ENCODE results near the gene MPIG6B.
"Not testable (repeated sequence)": the region's sequence is repeated elsewhere in the genome, so short reads cannot be mapped to it uniquely, and the experiment has no call there.

Gene MPIG6B

GRCh38 chr6:31706599-31706998 lies 16.6 kb upstream of the MPIG6B start, which contains the start of gene LY6G6F:
LY6G6F (plus strand) TSS chr6:31706866; CDS start chr6:31706907, 41 bp downstream.
- TF ChIP-seq EZH2 (IDR thresholded peaks at IDR 0.05; ENCODE audit: borderline replicate concordance, low read depth, low read length, severe bottlenecking): no peak
- TF ChIP-seq CTCF (IDR thresholded peaks at IDR 0.05; ENCODE audit: borderline replicate concordance, extremely low read depth, low read length, poor library complexity, severe bottlenecking): no peak
- H3K4me3 ChIP-seq (ENCODE audit: low read depth in 1 of 2, low read length in 2 of 2): no peak within 1 kb of the TSS
- H2AFZ ChIP-seq (ENCODE audit: low read depth, low read length): no peak within 1 kb of the TSS
- no peaks in the 10 kb centered on the region for H3K9me3 ChIP-seq (ENCODE audit: insufficient read depth, low read length, severe bottlenecking)
- ATAC-seq (ENCODE audit: insufficient read depth, low read depth) (no peak), DNase-seq (no peak)
- H3K79me2 ChIP-seq (ENCODE audit: insufficient read depth, low read length): peaks cover 14% of the 10 kb centered on the region
- H3K9ac ChIP-seq (ENCODE audit: low read depth, low read length): no peak within 1 kb of the TSS
- H3K4me1 ChIP-seq (ENCODE audit: insufficient read depth, low read length): peaks cover 17% of the 10 kb centered on the region
- no peak within 1 kb of the TSS for H3K27ac ChIP-seq (ENCODE audit: low read length)
- peaks cover 2% of the 10 kb centered on the region; the same call in 1 of the 2 replicates for H3K36me3 ChIP-seq (ENCODE audit: insufficient read depth, low read length)
- H3K4me2 ChIP-seq (ENCODE audit: insufficient read depth, low read length): no peak within 1 kb of the TSS
- no peaks in the 10 kb centered on the region for H4K20me1 ChIP-seq (ENCODE audit: insufficient read depth, low read length)
- no peaks in the 10 kb centered on the region for H3K27me3 ChIP-seq (ENCODE audit: insufficient read depth, low read length, poor library complexity)

GRCh38 chr6:31707701-31708100 lies 15.5 kb upstream of the MPIG6B start:
- Histone ChIP-seq H3K4me2 (ENCODE audit: insufficient read depth, low read length) (no peak overlapping the region), H3K4me3 (ENCODE audit: low read depth in 1 of 2, low read length in 2 of 2) (no peak overlapping the region), H3K9me3 (ENCODE audit: insufficient read depth, low read length, severe bottlenecking) (no peaks in the 10 kb centered on the region), H3K36me3 (ENCODE audit: insufficient read depth, low read length) (no peaks in the 10 kb centered on the region), H2AFZ (ENCODE audit: low read depth, low read length) (no peak overlapping the region), H4K20me1 (ENCODE audit: insufficient read depth, low read length) (no peaks in the 10 kb centered on the region), H3K79me2 (ENCODE audit: insufficient read depth, low read length) (peaks cover 3% of the 10 kb centered on the region), H3K27ac (ENCODE audit: low read length) (no peak overlapping the region), H3K4me1 (ENCODE audit: insufficient read depth, low read length) (peaks cover 10% of the 10 kb centered on the region), H3K27me3 (ENCODE audit: insufficient read depth, low read length, poor library complexity) (no peaks in the 10 kb centered on the region), H3K9ac (ENCODE audit: low read depth, low read length) (no peak overlapping the region)
- no peak for ATAC-seq (ENCODE audit: insufficient read depth, low read depth)
- TF ChIP-seq CTCF (IDR thresholded peaks at IDR 0.05; ENCODE audit: borderline replicate concordance, extremely low read depth, low read length, poor library complexity, severe bottlenecking): no peak
- no peak for TF ChIP-seq EZH2 (IDR thresholded peaks at IDR 0.05; ENCODE audit: borderline replicate concordance, low read depth, low read length, severe bottlenecking)
- no peak for DNase-seq

GRCh38 chr6:31708224-31708623 lies 14.9 kb upstream of the MPIG6B start:
- Histone ChIP-seq H3K4me2 (ENCODE audit: insufficient read depth, low read length) (no peak overlapping the region), H2AFZ (ENCODE audit: low read depth, low read length) (no peak overlapping the region), H3K36me3 (ENCODE audit: insufficient read depth, low read length) (no peaks in the 10 kb centered on the region), H3K4me1 (ENCODE audit: insufficient read depth, low read length) (peaks cover 10% of the 10 kb centered on the region), H3K9me3 (ENCODE audit: insufficient read depth, low read length, severe bottlenecking) (no peaks in the 10 kb centered on the region), H3K9ac (ENCODE audit: low read depth, low read length) (no peak overlapping the region), H3K27me3 (ENCODE audit: insufficient read depth, low read length, poor library complexity) (no peaks in the 10 kb centered on the region), H3K4me3 (ENCODE audit: low read depth in 1 of 2, low read length in 2 of 2) (no peak overlapping the region), H3K79me2 (ENCODE audit: insufficient read depth, low read length) (no peaks in the 10 kb centered on the region), H4K20me1 (ENCODE audit: insufficient read depth, low read length) (no peaks in the 10 kb centered on the region), H3K27ac (ENCODE audit: low read length) (no peak overlapping the region)
- TF ChIP-seq CTCF (IDR thresholded peaks at IDR 0.05; ENCODE audit: borderline replicate concordance, extremely low read depth, low read length, poor library complexity, severe bottlenecking) (no peak), EZH2 (IDR thresholded peaks at IDR 0.05; ENCODE audit: borderline replicate concordance, low read depth, low read length, severe bottlenecking) (no peak)
- no peak for ATAC-seq (ENCODE audit: insufficient read depth, low read depth)
- no peak for DNase-seq

GRCh38 chr6:31709157-31709556 lies 14.0 kb upstream of the MPIG6B start:
- not testable (repeated sequence) for H3K4me1 ChIP-seq (ENCODE audit: insufficient read depth, low read length); DNase-seq; ATAC-seq (ENCODE audit: insufficient read depth, low read depth); H2AFZ ChIP-seq (ENCODE audit: low read depth, low read length); H4K20me1 ChIP-seq (ENCODE audit: insufficient read depth, low read length); H3K79me2 ChIP-seq (ENCODE audit: insufficient read depth, low read length); H3K9me3 ChIP-seq (ENCODE audit: insufficient read depth, low read length, severe bottlenecking); H3K4me3 ChIP-seq (ENCODE audit: low read depth in 1 of 2, low read length in 2 of 2); H3K9ac ChIP-seq (ENCODE audit: low read depth, low read length); H3K36me3 ChIP-seq (ENCODE audit: insufficient read depth, low read length); H3K4me2 ChIP-seq (ENCODE audit: insufficient read depth, low read length); H3K27me3 ChIP-seq (ENCODE audit: insufficient read depth, low read length, poor library complexity); H3K27ac ChIP-seq (ENCODE audit: low read length)
